HepG2 (cell line): ENCODE results near the gene TMEM87B. TPM values are rescaled to one million over a fixed set of nuclear protein-coding genes. Genes with fewer than 3 reads are reported as not detected.

ENCODE experiments used
- BCLAF1 ChIP-seq: fragments of 450-650 bp; IDR thresholded peaks from 2 replicates; pipeline ENCODE4 v1.6.1; 2017; ENCODE audit warnings: mild to moderate bottlenecking
- BRF2 ChIP-seq: sonication (generic); formaldehyde crosslinking; IDR thresholded peaks from 2 replicates; pipeline ENCODE4 v1.8.1; 2022; ENCODE audit warnings: mild to moderate bottlenecking, missing genetic modification reagents
- CTCF ChIP-seq: sonication (generic); formaldehyde crosslinking; IDR thresholded peaks from 2 replicates; pipeline ENCODE4 v1.5.0; 2020; ENCODE audit warnings: mild to moderate bottlenecking, missing genetic modification reagents, moderate library complexity
- ERF ChIP-seq: IDR thresholded peaks from 2 replicates; pipeline ENCODE4 v1.6.1; 2018; ENCODE audit warnings: missing biosample characterization, missing genetic modification reagents
- MAZ ChIP-seq, 2 experiments: sonication (generic) in 1 of 2; formaldehyde crosslinking in 1 of 2; IDR thresholded peaks; 2 replicates each; pipeline versions ENCODE4 v1.5.0 to v1.6.1; 2012 to 2020; ENCODE audit warnings: low read depth in 2 of 2, mild to moderate bottlenecking in 2 of 2, borderline replicate concordance in 1 of 2, improper control_type of control experiment in 1 of 2, low read length in 1 of 2, missing genetic modification reagents in 1 of 2, moderate library complexity in 1 of 2
- NR1H2 ChIP-seq: sonication (generic); formaldehyde crosslinking; IDR thresholded peaks from 2 replicates; pipeline ENCODE4 v1.8.1; 2022; ENCODE audit warnings: low read depth, missing genetic modification reagents, borderline replicate concordance
- RORA ChIP-seq: sonication (generic); formaldehyde crosslinking; IDR thresholded peaks from 2 replicates; pipeline ENCODE4 v1.5.0; 2020; ENCODE audit warnings: mild to moderate bottlenecking, missing genetic modification reagents, moderate library complexity
- TERF1 ChIP-seq: sonication (generic); formaldehyde crosslinking; IDR thresholded peaks from 2 replicates; pipeline ENCODE4 v1.8.0; 2022; ENCODE audit warnings: mild to moderate bottlenecking, missing genetic modification reagents, moderate library complexity
- TRIM24 ChIP-seq: sonication (generic); formaldehyde crosslinking; IDR thresholded peaks from 2 replicates; pipeline ENCODE4 v1.8.0; 2022; ENCODE audit warnings: mild to moderate bottlenecking, missing genetic modification reagents
- ZNF160 ChIP-seq: sonication (generic); formaldehyde crosslinking; IDR thresholded peaks from 2 replicates; pipeline ENCODE4 v1.8.0; 2022; ENCODE audit warnings: mild to moderate bottlenecking, inconsistent platforms, missing genetic modification reagents
- ZNF274 ChIP-seq: sonication (generic); formaldehyde crosslinking; IDR thresholded peaks from 2 replicates; pipeline ENCODE4 v1.5.1; 2020; ENCODE audit warnings: mild to moderate bottlenecking, missing genetic modification reagents
- ZNF280B ChIP-seq: sonication (generic); formaldehyde crosslinking; IDR thresholded peaks from 2 replicates; pipeline ENCODE4 v1.5.0; 2020; ENCODE audit warnings: missing genetic modification reagents, mild to moderate bottlenecking, borderline replicate concordance
- ZNF281 ChIP-seq: sonication (generic); formaldehyde crosslinking; IDR thresholded peaks from 2 replicates; pipeline ENCODE4 v1.4.0; 2020; ENCODE audit warnings: missing genetic modification reagents, borderline replicate concordance
- ZNF326 ChIP-seq: sonication (generic); formaldehyde crosslinking; IDR thresholded peaks from 2 replicates; pipeline ENCODE4 v1.4.0; 2020; ENCODE audit warnings: missing genetic modification reagents, borderline replicate concordance
- ZNF335 ChIP-seq: sonication (generic); formaldehyde crosslinking; IDR thresholded peaks from 2 replicates; pipeline ENCODE4 v1.4.0; 2020; ENCODE audit warnings: missing genetic modification reagents
- ZNF660 ChIP-seq: sonication (generic); formaldehyde crosslinking; IDR thresholded peaks from 2 replicates; pipeline ENCODE4 v1.5.1; 2020; ENCODE audit warnings: mild to moderate bottlenecking, low read depth, missing genetic modification reagents, borderline replicate concordance
- polyA plus RNA-seq, 8 experiments: library from polyadenylated mRNA; depleted of rRNA in 3 of 8; stranded (reverse) in 7 of 8; unstranded in 1 of 8; fragments of >200 nt; fragmentation: Illumina TruSeq in 4 of 8; extraction: Trizol in 4 of 8; gene quantifications; 2 replicates each; pipeline versions ENCODE4 v1.2.1 to v1.2.3, GENCODE V29; 2011 to 2016; ENCODE audit warnings: low read depth in 4 of 8, missing spikeins in 1 of 8, mixed read lengths in 1 of 8; ENCODE audit not compliant: insufficient read depth in 1 of 8
- total RNA-seq, 5 experiments: library from RNA; depleted of rRNA; stranded (reverse); fragments of >200 nt; fragmentation: Illumina TruSeq; extraction: Trizol; gene quantifications; 2 replicates each; pipeline ENCODE4 v1.2.3, GENCODE V29; 2016; ENCODE audit warnings: low read depth in 1 of 5

Gene TMEM87B
- total and polyA plus RNA-seq, 2 of the 13 experiments (the other 11 are each of a cell fraction or from before 2014, with no cell fraction given): 15.1 to 16.2 TPM

GRCh38 chr2:112137516-112138158 lies 82.6 kb downstream of the TMEM87B start (continued):
- no peak for TF ChIP-seq ZNF274 (CRISPR knock-in tag)
- 0 out of 2 replicates have a peak, but pooled peaks have one; percentile 15 for TF ChIP-seq ZNF160 (CRISPR knock-in tag)
- TF ChIP-seq ZNF280B (CRISPR knock-in tag): no peak
- TF ChIP-seq ERF (CRISPR knock-in tag): peak; percentile 35; the same call in 1 of the 2 replicates
- no peak for TF ChIP-seq TRIM24 (CRISPR knock-in tag)
- no peak for TF ChIP-seq NR1H2 (CRISPR knock-in tag)
- no peak for TF ChIP-seq TERF1 (CRISPR knock-in tag)
- no peak for TF ChIP-seq ZNF281 (CRISPR knock-in tag)
- TF ChIP-seq ZNF660 (CRISPR knock-in tag): no peak
- no peak for TF ChIP-seq BRF2 (CRISPR knock-in tag)
- peak; percentile 40; the same call in 1 of the 2 replicates for TF ChIP-seq ZNF335 (CRISPR knock-in tag)
- TF ChIP-seq CTCF: no peak
- TF ChIP-seq RORA (CRISPR knock-in tag): no peak
- TF ChIP-seq ZNF326 (CRISPR knock-in tag): no peak
- no peak for TF ChIP-seq BCLAF1
- no peak for TF ChIP-seq MAZ (IDR thresholded peaks at IDR 0.05; ENCODE audit: borderline replicate concordance, low read depth, low read length)
- TF ChIP-seq MAZ (CRISPR knock-in tag; IDR thresholded peaks at IDR 0.05; ENCODE audit: low read depth): no peak
